OCI-LY7 (cell line): ENCODE measurements around the gene INTU. TPM values are rescaled to one million over a fixed set of nuclear protein-coding genes. Genes with fewer than 3 reads are reported as not detected.

ENCODE experiments used
- BruUV-seq: library from RNA; stranded (reverse); fragments of 400-500 nt; replicated peaks from 2 replicates; lab custom pipeline; 2021; lab: Mats Ljungman, UMichigan
- CTCF ChIA-PET: fragments of 300-600 bp; sonication (Branson Sonifier 250); formaldehyde crosslinking; loops from one replicate; lab custom pipeline; 2022; ENCODE audit warnings: antibody characterized with exemption; ENCODE audit not compliant: unreplicated experiment; lab: Charles Lee
- POLR2A ChIA-PET: fragments of 300-600 bp; sonication (Branson Sonifier 250); formaldehyde crosslinking; loops from one replicate; lab custom pipeline; 2022; ENCODE audit warnings: antibody characterized with exemption; lab: Charles Lee
- DNase-seq: peaks from one replicate; pipeline ENCODE4 v3.0.0-alpha.2; 2015; ENCODE audit warnings: low spot score
- H2AFZ ChIP-seq: fragments of 200-600 bp; sonication (generic), shearing (Covaris generic); 2 replicates; pipeline ENCODE4 v1.6.1; 2014; ENCODE audit warnings: mild to moderate bottlenecking, antibody characterized with exemption, low read length, moderate library complexity
- H3K27ac ChIP-seq: fragments of 200-600 bp; sonication (generic); 2 replicates; pipeline ENCODE4 v1.5.1; 2014; ENCODE audit warnings: mixed run types, low read depth, mild to moderate bottlenecking, moderate library complexity, low read length, inconsistent platforms; ENCODE audit not compliant: poor library complexity, severe bottlenecking
- H3K36me3 ChIP-seq: fragments of 200-600 bp; sonication (generic); 2 replicates; pipeline ENCODE4 v1.6.1; 2014; ENCODE audit warnings: mild to moderate bottlenecking, antibody characterized with exemption, low read length, moderate library complexity, mixed read lengths; ENCODE audit not compliant: insufficient read depth
- H3K4me1 ChIP-seq: fragments of 200-600 bp; sonication (generic); 2 replicates; pipeline ENCODE4 v1.5.1; 2014; ENCODE audit warnings: mild to moderate bottlenecking, low read length; ENCODE audit not compliant: insufficient read depth, poor library complexity, severe bottlenecking
- H3K4me2 ChIP-seq: fragments of 200-600 bp; sonication (generic); 2 replicates; pipeline ENCODE4 v1.6.1; 2014; ENCODE audit warnings: mild to moderate bottlenecking, low read length
- H3K4me3 ChIP-seq: fragments of 200-600 bp; sonication (generic); 2 replicates; pipeline ENCODE4 v1.5.1; 2014; ENCODE audit warnings: mild to moderate bottlenecking, low read depth, low read length; ENCODE audit not compliant: poor library complexity, severe bottlenecking
- H3K79me2 ChIP-seq: fragments of 200-600 bp; sonication (generic); 2 replicates; pipeline ENCODE4 v1.6.1; 2016; ENCODE audit warnings: low read depth, mild to moderate bottlenecking, low read length, moderate library complexity, mixed read lengths; ENCODE audit not compliant: insufficient read depth
- H3K9me2 ChIP-seq: fragments of 200-600 bp; sonication (generic); 2 replicates; pipeline ENCODE4 v1.6.1; 2016; ENCODE audit warnings: mild to moderate bottlenecking, low read length, mixed read lengths; ENCODE audit not compliant: insufficient read depth
- H3K9me3 ChIP-seq: fragments of 200-600 bp; sonication (generic); 2 replicates; pipeline ENCODE4 v1.6.1; 2014; ENCODE audit warnings: mild to moderate bottlenecking, mixed run types, low read length, mixed read lengths
- H4K20me1 ChIP-seq: fragments of 200-600 bp; sonication (generic); 2 replicates; pipeline ENCODE4 v1.6.1; 2014; ENCODE audit warnings: mild to moderate bottlenecking, antibody characterized with exemption, low read length, moderate library complexity, mixed read lengths; ENCODE audit not compliant: insufficient read depth
- EZH2phosphoT487 ChIP-seq: fragments of 200-600 bp; sonication (generic); IDR thresholded peaks from 2 replicates; pipeline ENCODE4 v1.6.1; 2018; ENCODE audit warnings: low read depth, borderline replicate concordance, mild to moderate bottlenecking, mixed run types, antibody characterized with exemption, low read length, moderate library complexity, mixed read lengths
- intact Hi-C: fragments of 100-400 bp; cut with micrococcal nuclease; formaldehyde crosslinking; loops from one replicate; pipeline ENCODE4 v1.10.0; 2022; ENCODE audit not compliant: unreplicated experiment
- total RNA-seq, 2 experiments: library from RNA; depleted of rRNA in 1 of 2; stranded (reverse); fragments of >200 nt in 1 of 2; shearing (Covaris generic) in 1 of 2; gene quantifications; 2 replicates each; pipeline ENCODE4 v1.2.3, GENCODE V29; 2014 to 2022
- TF ChIP-seq, protein P1 (sequence below): fragments of 200-600 bp; sonication (generic); conservative IDR thresholded peaks from 2 replicates; pipeline ENCODE4 v1.5.1; 2014; ENCODE audit warnings: mild to moderate bottlenecking, antibody characterized with exemption, low read length, moderate library complexity, mixed read lengths

The INTU gene
- total RNA-seq, 2 experiments from 2014 or later: not detected

DNA sequence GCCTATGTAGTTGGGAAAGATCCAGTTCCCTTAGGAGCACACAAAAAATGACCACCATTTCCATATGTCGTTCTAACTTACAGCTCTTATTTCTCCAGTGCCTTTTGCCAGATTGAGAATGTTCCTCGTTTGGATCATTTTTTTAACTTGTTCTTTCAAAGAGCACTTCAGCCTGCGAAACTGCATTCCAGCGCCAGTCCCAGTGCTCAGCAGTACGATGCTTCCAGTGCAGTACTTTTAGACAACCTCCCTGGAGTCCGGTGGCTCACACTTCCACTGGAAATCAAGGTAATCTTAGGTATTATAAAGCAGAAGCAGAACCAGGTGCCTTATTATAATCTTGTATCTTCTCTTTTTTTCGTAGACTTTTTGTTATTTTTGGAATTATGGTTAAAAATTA is 54.8 kb downstream of the INTU start:
- H3K27ac ChIP-seq: no peak overlapping the region
- no TSS peak for BruUV-seq
- no peaks in the 10 kb centered on the region for H3K79me2 ChIP-seq
- H3K9me3 ChIP-seq: no peaks in the 10 kb centered on the region
- H3K9me2 ChIP-seq: no peaks in the 10 kb centered on the region
- intact Hi-C loops: no loop called here
- H3K4me2 ChIP-seq: no peak overlapping the region
- H3K4me3 ChIP-seq: no peak overlapping the region
- no peaks in the 10 kb centered on the region for H4K20me1 ChIP-seq
- DNase-seq: no peak
- no peaks in the 10 kb centered on the region for H3K4me1 ChIP-seq
- no peak for TF ChIP-seq EZH2phosphoT487
- TF ChIP-seq, protein P1, sequence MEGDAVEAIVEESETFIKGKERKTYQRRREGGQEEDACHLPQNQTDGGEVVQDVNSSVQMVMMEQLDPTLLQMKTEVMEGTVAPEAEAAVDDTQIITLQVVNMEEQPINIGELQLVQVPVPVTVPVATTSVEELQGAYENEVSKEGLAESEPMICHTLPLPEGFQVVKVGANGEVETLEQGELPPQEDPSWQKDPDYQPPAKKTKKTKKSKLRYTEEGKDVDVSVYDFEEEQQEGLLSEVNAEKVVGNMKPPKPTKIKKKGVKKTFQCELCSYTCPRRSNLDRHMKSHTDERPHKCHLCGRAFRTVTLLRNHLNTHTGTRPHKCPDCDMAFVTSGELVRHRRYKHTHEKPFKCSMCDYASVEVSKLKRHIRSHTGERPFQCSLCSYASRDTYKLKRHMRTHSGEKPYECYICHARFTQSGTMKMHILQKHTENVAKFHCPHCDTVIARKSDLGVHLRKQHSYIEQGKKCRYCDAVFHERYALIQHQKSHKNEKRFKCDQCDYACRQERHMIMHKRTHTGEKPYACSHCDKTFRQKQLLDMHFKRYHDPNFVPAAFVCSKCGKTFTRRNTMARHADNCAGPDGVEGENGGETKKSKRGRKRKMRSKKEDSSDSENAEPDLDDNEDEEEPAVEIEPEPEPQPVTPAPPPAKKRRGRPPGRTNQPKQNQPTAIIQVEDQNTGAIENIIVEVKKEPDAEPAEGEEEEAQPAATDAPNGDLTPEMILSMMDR: no peak
- no peaks in the 10 kb centered on the region for H3K36me3 ChIP-seq
- CTCF ChIA-PET: no interaction called here
- no peak overlapping the region for H2AFZ ChIP-seq
- POLR2A ChIA-PET: interaction anchor here (2.1 kb wide), 1 partner anchor 12 kb away, joined by 9 read pairs; no protein-coding TSS in a partner anchor

DNA sequence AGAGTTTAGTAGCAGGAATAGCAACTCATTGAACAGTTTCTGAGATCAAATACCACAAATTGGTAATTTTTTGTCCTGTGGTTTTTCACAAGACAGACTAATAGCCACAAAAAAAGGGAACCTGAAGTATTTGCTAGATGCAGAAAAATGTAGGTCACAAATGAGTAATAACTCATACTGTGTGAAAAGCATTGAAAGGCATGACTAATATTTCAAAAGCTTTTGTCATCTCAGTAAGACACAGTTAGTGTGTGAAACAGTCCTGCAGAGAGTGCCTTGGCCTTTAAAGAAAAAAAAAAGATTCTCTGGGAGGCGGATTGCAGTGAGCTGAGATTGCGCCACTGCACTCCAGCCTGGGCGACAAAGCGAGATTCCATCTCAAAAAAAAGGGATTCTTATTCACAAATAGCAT is 66.0 kb downstream of the INTU start:
- Histone ChIP-seq H3K4me1 (no peaks in the 10 kb centered on the region), H3K36me3 (no peaks in the 10 kb centered on the region), H3K4me3 (no peak overlapping the region), H2AFZ (no peak overlapping the region), H3K27ac (no peak overlapping the region), H3K9me2 (no peaks in the 10 kb centered on the region), H3K9me3 (no peaks in the 10 kb centered on the region), H3K4me2 (no peak overlapping the region), H4K20me1 (no peaks in the 10 kb centered on the region), H3K79me2 (no peaks in the 10 kb centered on the region)
- TF ChIP-seq, protein P1: no peak
- no peak for TF ChIP-seq EZH2phosphoT487
- intact Hi-C loops: no loop called here
- no peak for DNase-seq
- no TSS peak for BruUV-seq
- ChIA-PET POLR2A (no interaction called here), CTCF (no interaction called here)

DNA sequence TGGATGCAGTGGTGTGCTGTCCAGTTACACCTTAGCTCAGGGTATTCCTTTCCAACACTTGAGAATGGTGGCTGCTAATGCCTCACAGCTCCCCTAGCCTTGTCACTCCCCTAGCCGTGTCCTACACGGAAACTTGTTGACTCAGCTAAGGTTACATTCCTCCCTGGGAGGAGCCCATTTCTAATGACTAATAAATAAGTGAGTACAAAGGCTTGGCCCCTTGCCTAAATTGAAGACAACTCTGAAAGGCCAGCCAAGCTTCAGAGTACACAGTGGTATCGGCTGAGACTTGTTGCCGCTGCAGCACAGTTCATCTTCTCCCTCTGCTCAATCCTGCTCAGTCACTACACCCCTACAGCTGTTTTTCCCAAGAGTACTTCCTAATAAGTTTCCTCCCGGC is 76.2 kb downstream of the INTU start:
- CTCF ChIA-PET: no interaction called here
- H3K9me3 ChIP-seq: no peaks in the 10 kb centered on the region
- POLR2A ChIA-PET: interaction anchor here (0.9 kb wide), 1 partner anchor 9 kb away, joined by 3 read pairs; no protein-coding TSS in a partner anchor

More for the DNA sequence above, 76.2 kb downstream of the INTU start:
- H2AFZ ChIP-seq: no peak overlapping the region
- no peak overlapping the region for H3K4me3 ChIP-seq
- intact Hi-C loops: no loop called here
- TF ChIP-seq, protein P1: no peak
- TF ChIP-seq EZH2phosphoT487: no peak
- H3K4me1 ChIP-seq: no peaks in the 10 kb centered on the region
- BruUV-seq: no TSS peak
- H3K4me2 ChIP-seq: no peak overlapping the region
- no peaks in the 10 kb centered on the region for H3K79me2 ChIP-seq
- H3K27ac ChIP-seq: no peak overlapping the region
- no peaks in the 10 kb centered on the region for H3K36me3 ChIP-seq
- DNase-seq: no peak
- H4K20me1 ChIP-seq: no peaks in the 10 kb centered on the region
- H3K9me2 ChIP-seq: no peaks in the 10 kb centered on the region
